ENCODE data around the gene PCP4L1.
"Not testable (repeated sequence)": the region's sequence is repeated elsewhere in the genome, so short reads cannot be mapped to it uniquely, and the experiment has no call there.

PCP4L1 gene

GRCh38 chr1:161311595-161312181 is 53.1 kb downstream of the PCP4L1 start:
- no peak overlapping the region for H3K4me3 Mint-ChIP-seq
- H3K36me3 Mint-ChIP-seq (ENCODE audit: low read depth): no peaks in the 10 kb centered on the region
- H3K9me3 Mint-ChIP-seq: no peaks in the 10 kb centered on the region
- H3K27me3 Mint-ChIP-seq: no peaks in the 10 kb centered on the region
- peaks cover 24% of the 10 kb centered on the region for H3K4me1 Mint-ChIP-seq (ENCODE audit: low read depth)
- no peak overlapping the region for H3K27ac Mint-ChIP-seq

- Mint-ChIP-seq H3K36me3 (ENCODE audit: low read depth) (no peaks in the 10 kb centered on the region), H3K4me1 (ENCODE audit: low read depth) (peaks cover 19% of the 10 kb centered on the region), H3K9me3 (no peaks in the 10 kb centered on the region), H3K27me3 (no peaks in the 10 kb centered on the region), H3K4me3 (peak overlapping the region; percentile 95), H3K27ac (peak overlapping the region; percentile 89)
Measured at GRCh38 chr1:161313554-161314200, 55.1 kb downstream of the PCP4L1 start.

- H3K4me1 Mint-ChIP-seq (ENCODE audit: low read depth): peaks cover 19% of the 10 kb centered on the region
- no peaks in the 10 kb centered on the region for H3K36me3 Mint-ChIP-seq (ENCODE audit: low read depth)
- peak within 1 kb of the TSS; percentile 89 for H3K27ac Mint-ChIP-seq
- no peaks in the 10 kb centered on the region for H3K9me3 Mint-ChIP-seq
- no peaks in the 10 kb centered on the region for H3K27me3 Mint-ChIP-seq
- H3K4me3 Mint-ChIP-seq: peak within 1 kb of the TSS; percentile 95
Measured at GRCh38 chr1:161314201-161314981, 55.8 kb downstream of the PCP4L1 start, which contains the start of gene SDHC. Gene SDHC (plus strand): TSS chr1:161314381. CDS start chr1:161314406, 25 bp downstream.

- not testable (repeated sequence) for H3K9me3 Mint-ChIP-seq; H3K27me3 Mint-ChIP-seq; H3K27ac Mint-ChIP-seq; H3K36me3 Mint-ChIP-seq (ENCODE audit: low read depth)
- peaks cover 19% of the 10 kb centered on the region for H3K4me1 Mint-ChIP-seq (ENCODE audit: low read depth)
- H3K4me3 Mint-ChIP-seq: peak overlapping the region; percentile 10
Measured at GRCh38 chr1:161315841-161316674, 57.5 kb downstream of the PCP4L1 start.

- Mint-ChIP-seq H3K9me3 (no peaks in the 10 kb centered on the region), H3K36me3 (ENCODE audit: low read depth) (peaks cover 37% of the 10 kb centered on the region), H3K4me3 (no peak overlapping the region), H3K4me1 (ENCODE audit: low read depth) (peaks cover 8% of the 10 kb centered on the region), H3K27ac (no peak overlapping the region), H3K27me3 (no peaks in the 10 kb centered on the region)
Measured at GRCh38 chr1:161324020-161324419, 65.5 kb downstream of the PCP4L1 start.

- Mint-ChIP-seq H3K9me3 (no peaks in the 10 kb centered on the region), H3K36me3 (ENCODE audit: low read depth) (peaks cover 70% of the 10 kb centered on the region), H3K27me3 (no peaks in the 10 kb centered on the region), H3K27ac (no peak overlapping the region), H3K4me3 (no peak overlapping the region), H3K4me1 (ENCODE audit: low read depth) (no peaks in the 10 kb centered on the region)
Measured at GRCh38 chr1:161330346-161330745, 71.8 kb downstream of the PCP4L1 start.

GRCh38 chr1:161333166-161333565 is 74.6 kb downstream of the PCP4L1 start:
- H3K36me3 Mint-ChIP-seq (ENCODE audit: low read depth): peaks cover 65% of the 10 kb centered on the region
- H3K4me3 Mint-ChIP-seq: no peak overlapping the region
- H3K9me3 Mint-ChIP-seq: no peaks in the 10 kb centered on the region
- peaks cover 3% of the 10 kb centered on the region for H3K4me1 Mint-ChIP-seq (ENCODE audit: low read depth)
- no peaks in the 10 kb centered on the region for H3K27me3 Mint-ChIP-seq
- no peak overlapping the region for H3K27ac Mint-ChIP-seq

Data from stimulated activated naive CD8-positive, alpha-beta T cell treated with anti-CD3 and anti-CD28 coated beads, Interleukin-15, Interleukin-2, amounts not matched to agents 100 ng/mL and 50 ng/mL, for 24 hours (primary cell).